GM18861 (cell line): Measurements from ENCODE around the gene PAQR8.

Experiments
- ATAC-seq: cut with Tn5 transposase; IDR thresholded peaks from one replicate; pipeline ENCODE4 v1.9.1; 2021; ENCODE audit not compliant: unreplicated experiment

The PAQR8 gene, protein sequence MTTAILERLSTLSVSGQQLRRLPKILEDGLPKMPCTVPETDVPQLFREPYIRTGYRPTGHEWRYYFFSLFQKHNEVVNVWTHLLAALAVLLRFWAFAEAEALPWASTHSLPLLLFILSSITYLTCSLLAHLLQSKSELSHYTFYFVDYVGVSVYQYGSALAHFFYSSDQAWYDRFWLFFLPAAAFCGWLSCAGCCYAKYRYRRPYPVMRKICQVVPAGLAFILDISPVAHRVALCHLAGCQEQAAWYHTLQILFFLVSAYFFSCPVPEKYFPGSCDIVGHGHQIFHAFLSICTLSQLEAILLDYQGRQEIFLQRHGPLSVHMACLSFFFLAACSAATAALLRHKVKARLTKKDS

GRCh38 chr6:52361945-52362442 is at the start of gene PAQR8:
PAQR8 (plus strand) TSS chr6:52362151; CDS start chr6:52403214, 41,063 bp downstream.
- ATAC-seq: peak; percentile 72

DNA sequence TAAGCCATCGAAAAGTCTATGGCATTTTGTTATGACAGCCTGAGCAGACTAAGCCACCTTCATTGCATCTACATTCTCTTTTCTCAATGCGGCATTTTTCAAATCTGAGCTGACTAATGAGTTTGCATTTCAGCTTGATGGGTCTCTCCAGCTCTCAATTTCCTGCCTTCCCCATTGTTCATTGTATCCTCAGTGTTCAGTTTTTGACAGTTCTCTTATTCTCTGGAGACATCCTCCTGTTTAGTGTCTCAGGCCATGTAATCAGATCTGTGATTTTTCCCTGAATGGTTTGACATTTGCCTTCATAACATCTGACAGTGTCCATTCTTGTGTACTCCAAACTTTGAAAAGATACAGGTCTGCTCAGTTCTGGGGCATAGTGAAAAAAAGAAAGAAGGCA is 49.5 kb upstream of the PAQR8 start:
- ATAC-seq: no peak

- no peak for ATAC-seq
These were observed 47.2 kb upstream of the PAQR8 start for GRCh38 chr6:52314752-52315151.

- no peak for ATAC-seq
These were observed 44.7 kb upstream of the PAQR8 start for GRCh38 chr6:52317211-52317610.

- peak; percentile 100 for ATAC-seq
These were observed 43.9 kb upstream of the PAQR8 start for GRCh38 chr6:52317841-52318581.

DNA sequence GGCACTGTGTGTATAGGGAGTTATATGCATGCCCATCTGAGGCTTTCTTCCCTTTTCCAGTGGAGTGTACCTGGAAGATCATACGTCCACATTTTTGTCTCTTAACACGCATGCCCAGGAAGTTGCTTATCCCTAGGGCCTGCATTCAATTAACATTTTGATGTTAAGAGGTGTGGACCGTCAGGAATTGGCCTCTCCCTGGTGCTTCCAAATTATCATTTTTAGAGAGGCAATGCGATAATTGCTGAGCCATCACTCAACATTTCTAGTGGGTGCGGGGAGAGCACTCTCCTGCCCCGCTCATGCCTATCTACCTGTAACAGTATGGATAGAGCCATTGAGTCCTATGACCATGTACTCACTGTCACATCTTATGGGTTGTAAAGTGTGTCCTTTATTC is 37.8 kb upstream of the PAQR8 start:
- ATAC-seq: no peak

DNA sequence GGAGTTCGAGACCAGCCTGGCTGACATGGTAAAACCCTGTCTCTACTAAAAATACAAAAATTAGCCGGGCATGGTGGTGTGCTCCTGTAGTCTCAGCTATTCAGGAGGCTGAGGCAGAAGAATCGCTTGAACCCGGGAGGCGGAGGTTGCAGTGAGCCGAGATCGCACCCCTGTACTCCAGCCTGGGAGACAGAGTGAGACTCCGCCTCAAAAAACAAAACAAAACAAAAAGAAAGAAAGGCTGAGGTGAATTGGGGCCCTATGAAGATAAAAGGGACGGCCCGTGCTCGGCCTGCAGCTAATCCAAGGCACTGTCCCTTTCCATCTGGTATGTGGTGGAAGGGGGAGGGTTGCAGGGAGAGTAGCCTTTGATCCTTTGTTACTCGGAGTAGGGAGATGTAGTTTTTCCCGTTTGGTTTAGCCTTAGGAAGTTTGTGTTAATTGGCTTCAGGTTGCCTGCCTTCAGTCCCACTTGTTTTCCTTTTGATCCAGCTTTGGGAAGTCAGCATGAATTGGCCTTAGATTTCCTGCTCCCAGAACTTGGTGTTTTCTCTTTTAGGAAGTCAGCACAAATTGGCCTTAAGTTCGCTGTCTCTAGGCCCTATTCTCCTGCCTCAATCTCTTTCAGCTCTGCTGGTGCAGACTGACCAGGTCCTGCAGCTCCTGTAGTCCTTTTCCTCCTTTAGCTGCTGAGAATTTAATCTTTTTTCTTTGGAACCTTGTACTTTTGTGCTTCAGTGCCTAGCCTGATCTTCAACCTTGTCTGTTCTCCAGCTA is 36.1 kb upstream of the PAQR8 start:
- ATAC-seq: no peak

DNA sequence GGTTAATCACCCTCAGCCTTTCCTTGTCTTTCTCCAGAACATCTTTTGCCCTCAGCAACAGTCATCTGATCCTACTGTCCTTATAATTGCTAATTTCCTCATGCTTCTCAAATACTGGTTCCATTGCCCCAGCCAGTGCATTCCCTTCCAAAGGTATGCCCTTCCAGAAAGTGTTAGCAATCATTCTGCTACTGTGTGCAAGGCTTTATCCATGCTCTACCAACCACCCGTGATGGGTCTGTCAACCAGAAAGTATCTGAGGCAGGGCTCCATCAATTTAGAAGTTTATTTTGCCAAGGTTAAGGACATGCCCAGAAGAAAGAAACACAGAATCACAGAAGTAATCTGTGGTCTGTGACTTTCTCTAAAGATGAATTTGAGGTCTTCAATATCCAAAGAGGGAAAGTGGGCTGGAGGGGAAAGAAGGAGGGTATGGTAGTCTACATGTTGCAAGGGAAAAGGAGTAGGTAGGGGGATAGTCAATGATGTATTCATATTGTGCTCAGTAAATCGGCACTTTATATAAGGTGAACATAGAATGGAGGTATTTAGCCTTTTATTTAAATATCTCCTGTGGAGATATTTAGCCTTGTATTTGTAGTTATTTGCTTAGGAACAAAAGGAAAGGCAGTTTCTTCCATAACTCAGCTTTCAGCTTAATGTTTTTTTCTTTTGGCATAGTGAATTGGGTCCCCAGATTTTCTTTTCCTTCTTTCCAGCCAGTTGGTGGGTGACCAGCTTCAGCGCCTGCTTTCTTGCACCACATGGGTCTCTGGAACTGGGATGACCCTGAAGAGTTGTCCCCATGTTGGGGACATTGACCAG is 35.2 kb upstream of the PAQR8 start:
- no peak for ATAC-seq

- no peak for ATAC-seq
These were observed 33.7 kb upstream of the PAQR8 start for GRCh38 chr6:52328303-52328662.

- ATAC-seq: no peak
These were observed 33.2 kb upstream of the PAQR8 start for GRCh38 chr6:52328729-52329128.

DNA sequence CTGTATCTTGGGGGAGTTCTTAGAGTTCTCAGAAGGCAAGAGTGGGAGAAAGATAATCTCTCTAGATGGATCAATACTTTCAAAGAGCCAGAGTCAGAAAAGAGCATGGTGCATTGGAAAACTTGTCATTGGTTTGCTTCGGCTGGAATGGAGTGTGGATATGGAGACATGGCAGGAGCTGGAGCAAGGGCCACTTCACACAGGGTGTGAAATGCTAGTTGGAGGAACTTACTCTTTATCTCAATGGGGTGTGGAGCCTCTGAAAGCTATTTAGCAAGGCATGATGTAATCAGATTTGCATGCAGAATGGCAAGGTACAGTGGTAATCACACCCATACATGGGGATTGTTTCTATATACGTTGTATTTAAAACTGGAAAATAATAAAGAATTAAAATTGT is 31.5 kb upstream of the PAQR8 start:
- ATAC-seq: no peak

- ATAC-seq: no peak
These were observed 30.0 kb upstream of the PAQR8 start for GRCh38 chr6:52331793-52332457.

DNA sequence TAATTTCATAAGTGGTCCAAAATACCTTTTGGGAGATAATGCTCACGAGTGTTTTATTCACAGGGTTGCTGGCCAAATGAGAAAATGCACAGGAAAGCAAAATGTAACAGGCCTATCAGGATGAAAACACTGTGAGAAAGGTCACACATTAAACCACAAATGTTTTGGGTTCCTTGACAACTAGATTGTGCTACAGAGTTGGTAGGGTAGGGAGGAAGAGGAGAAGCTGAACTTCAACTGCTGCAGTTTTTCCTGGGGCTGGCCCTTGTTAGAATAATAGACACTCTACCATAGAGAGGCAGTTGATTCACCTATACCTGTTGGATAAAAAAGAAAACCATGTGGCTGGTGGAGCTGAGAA is 28.1 kb upstream of the PAQR8 start:
- ATAC-seq: no peak

DNA sequence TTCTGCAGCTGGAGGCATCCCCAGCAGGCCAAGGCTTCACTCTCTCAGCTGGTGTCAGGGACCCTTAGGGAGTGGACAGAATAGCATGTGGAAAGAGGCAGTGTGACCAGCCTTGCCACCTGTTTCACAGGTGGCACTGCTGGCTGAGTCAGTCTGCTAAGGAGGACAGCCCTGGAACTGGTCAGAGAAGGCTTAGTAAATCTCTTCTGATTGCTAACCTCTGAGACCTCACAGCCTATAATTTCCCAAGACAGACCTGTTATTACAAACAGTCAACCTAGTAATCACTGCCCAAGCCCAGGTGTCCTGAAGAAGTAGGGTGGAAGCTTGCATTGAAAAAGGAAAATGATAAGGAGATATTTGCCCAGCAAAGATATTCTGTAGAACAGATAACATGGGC is 26.4 kb upstream of the PAQR8 start:
- no peak for ATAC-seq

- ATAC-seq: no peak
These were observed 24.9 kb upstream of the PAQR8 start for GRCh38 chr6:52336919-52337561.

DNA sequence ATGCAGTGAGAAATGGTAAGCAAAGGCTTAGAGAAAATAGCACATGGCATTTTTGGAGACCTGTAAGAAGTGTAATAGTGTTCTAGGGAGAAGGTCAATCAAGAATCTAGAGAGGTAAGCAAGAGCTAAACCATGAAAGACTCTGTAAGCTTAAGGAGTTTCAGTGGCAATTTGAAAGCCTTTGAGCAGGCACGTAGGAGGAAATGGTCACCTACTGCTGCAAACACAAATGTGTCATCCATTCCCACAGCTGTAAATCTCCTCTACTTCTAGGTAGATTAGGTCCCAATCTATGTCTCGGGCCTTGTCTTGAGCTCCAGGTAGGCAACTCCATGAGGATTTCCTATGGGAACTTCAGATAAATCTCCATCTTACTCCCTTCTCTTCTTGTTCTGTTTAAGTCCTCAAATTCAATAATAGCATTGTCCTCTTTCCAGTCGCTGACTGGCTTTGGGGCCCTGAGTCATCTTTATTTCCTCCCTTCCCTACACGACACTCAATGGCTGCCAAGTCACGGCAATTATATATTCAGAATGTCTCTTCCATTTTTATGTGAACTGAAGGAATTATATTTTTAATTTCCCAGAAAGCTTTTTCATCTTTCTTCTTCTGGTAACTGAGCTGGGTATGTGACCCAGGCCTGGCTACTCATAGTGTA is 24.2 kb upstream of the PAQR8 start:
- no peak for ATAC-seq

GRCh38 chr6:52340603-52340880 is 21.4 kb upstream of the PAQR8 start:
- ATAC-seq: no peak

GRCh38 chr6:52341561-52342260 is 20.2 kb upstream of the PAQR8 start:
- no peak for ATAC-seq

- no peak for ATAC-seq
These were observed 16.6 kb upstream of the PAQR8 start for GRCh38 chr6:52345311-52345710.
